ENCODE measurements around the gene RBM10.

- TF ChIP-seq ATF3 (CRISPR knock-in tag; IDR thresholded peaks at IDR 0.05), result no peak
- TF ChIP-seq ZNF260 (CRISPR knock-in tag; IDR thresholded peaks at IDR 0.05; ENCODE audit: borderline replicate concordance, low read depth), result no peak
- no peak for TF ChIP-seq NFE2L1 (CRISPR knock-in tag; IDR thresholded peaks at IDR 0.05; ENCODE audit: borderline replicate concordance)
- no peak for TF ChIP-seq PBX2 (CRISPR knock-in tag; IDR thresholded peaks at IDR 0.05)
- TF ChIP-seq TAF15 (IDR thresholded peaks at IDR 0.05; ENCODE audit: low read depth, low read length, poor library complexity, severe bottlenecking), result no peak
- TF ChIP-seq KLF13 (CRISPR knock-in tag; IDR thresholded peaks at IDR 0.05), result no peak
- TF ChIP-seq ZNF775 (CRISPR knock-in tag; IDR thresholded peaks at IDR 0.05; ENCODE audit: borderline replicate concordance), result no peak
- TF ChIP-seq ZHX2 (IDR thresholded peaks at IDR 0.05; ENCODE audit: low read depth), result no peak
- TF ChIP-seq ZHX2 (CRISPR knock-in tag; IDR thresholded peaks at IDR 0.05; ENCODE audit: borderline replicate concordance), result no peak
- TF ChIP-seq SMAD3 (CRISPR knock-in tag; IDR thresholded peaks at IDR 0.05), result no peak
These were observed 52.5 kb downstream of the RBM10 start for GRCh38 chrX:47197526-47197925.

All from HepG2 (cell line).